Epithelial cell of esophagus (primary cell): Measurements from ENCODE around the gene NTM.

Experiments used
- DNase-seq: peaks from one replicate; pipeline ENCODE4 v3.0.0; 2010; ENCODE audit warnings: low read depth
- H3K4me3 ChIP-seq: 2 replicates; pipeline ENCODE4 v1.5.1; 2011; ENCODE audit warnings: mild to moderate bottlenecking, low read length, control low read depth
- TF ChIP-seq, protein P1 (sequence below): IDR thresholded peaks from 2 replicates; pipeline ENCODE4 v1.5.1; 2011; ENCODE audit warnings: low read depth, mild to moderate bottlenecking, low read length, control low read depth, inconsistent platforms; ENCODE audit not compliant: insufficient read depth; ENCODE audit errors: missing control alignments

NTM gene

DNA sequence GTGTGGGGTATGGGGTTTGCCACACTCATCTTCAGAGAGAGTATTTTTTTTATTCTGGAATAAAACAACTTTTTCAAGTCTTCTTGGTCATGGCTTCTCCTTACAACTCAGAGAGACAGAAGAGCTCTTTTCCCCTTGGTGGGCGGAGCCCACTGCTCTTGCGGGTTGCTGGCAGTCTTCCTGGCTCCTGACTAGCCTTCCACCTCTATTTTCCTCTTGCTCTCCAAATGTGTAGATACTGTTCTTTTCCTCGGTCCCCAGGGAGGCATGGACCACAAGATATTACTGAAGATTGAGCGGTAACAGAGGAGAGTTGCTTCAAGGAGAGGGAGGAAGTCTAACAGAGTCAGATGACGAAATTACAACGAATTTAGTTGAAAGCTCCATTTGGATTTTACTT lies 210.6 kb downstream of the NTM start:
- TF ChIP-seq, protein P1, sequence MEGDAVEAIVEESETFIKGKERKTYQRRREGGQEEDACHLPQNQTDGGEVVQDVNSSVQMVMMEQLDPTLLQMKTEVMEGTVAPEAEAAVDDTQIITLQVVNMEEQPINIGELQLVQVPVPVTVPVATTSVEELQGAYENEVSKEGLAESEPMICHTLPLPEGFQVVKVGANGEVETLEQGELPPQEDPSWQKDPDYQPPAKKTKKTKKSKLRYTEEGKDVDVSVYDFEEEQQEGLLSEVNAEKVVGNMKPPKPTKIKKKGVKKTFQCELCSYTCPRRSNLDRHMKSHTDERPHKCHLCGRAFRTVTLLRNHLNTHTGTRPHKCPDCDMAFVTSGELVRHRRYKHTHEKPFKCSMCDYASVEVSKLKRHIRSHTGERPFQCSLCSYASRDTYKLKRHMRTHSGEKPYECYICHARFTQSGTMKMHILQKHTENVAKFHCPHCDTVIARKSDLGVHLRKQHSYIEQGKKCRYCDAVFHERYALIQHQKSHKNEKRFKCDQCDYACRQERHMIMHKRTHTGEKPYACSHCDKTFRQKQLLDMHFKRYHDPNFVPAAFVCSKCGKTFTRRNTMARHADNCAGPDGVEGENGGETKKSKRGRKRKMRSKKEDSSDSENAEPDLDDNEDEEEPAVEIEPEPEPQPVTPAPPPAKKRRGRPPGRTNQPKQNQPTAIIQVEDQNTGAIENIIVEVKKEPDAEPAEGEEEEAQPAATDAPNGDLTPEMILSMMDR, result no peak
- no peak for DNase-seq
- no peak overlapping the region for H3K4me3 ChIP-seq

DNA sequence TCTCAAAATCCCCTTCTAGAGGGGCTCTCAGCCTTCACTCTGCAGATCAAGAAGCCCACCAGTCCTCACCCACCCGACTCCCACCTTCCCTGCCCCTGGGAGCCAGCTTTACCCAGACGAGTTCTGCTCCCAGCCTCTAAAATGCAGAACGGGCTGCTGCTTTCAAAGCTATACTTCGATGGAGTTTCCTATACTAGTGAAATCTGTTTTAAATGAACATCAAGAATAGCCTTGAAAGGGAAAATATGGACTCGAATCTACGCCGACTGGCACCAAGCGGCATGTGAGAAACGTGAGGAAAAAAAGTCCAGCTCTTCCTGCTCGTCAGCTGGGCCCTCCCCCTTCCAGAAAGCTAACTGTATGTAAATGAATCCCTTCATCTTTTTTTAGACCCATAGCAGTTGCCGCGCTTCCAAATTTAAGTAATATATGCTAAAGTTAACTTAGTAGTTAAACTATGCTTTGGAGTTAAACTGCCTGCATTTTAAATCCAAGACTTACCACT lies 211.7 kb downstream of the NTM start:
- H3K4me3 ChIP-seq, result no peak overlapping the region
- TF ChIP-seq, protein P1, result no peak
- no peak for DNase-seq

DNA sequence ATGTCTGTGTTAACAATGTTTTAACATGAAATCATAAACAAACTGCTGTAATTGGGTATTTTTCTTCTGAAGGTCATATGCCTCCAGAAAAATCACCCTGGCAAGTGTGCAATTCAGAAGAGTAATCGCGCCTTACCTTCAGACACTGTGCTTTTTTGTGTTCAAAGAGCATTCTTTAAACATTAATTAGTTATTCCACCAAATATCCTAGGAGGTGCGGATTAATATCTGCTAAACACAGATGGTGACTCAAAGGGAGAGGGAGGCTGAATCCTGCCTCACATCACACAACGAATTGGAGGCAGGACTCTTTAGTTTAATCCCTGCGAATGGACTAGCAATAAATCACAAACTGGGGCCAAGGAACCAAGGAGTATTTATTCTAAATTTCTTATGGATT lies 213.0 kb downstream of the NTM start:
- DNase-seq, result no peak
- H3K4me3 ChIP-seq, result no peak overlapping the region
- TF ChIP-seq, protein P1, result no peak

DNA sequence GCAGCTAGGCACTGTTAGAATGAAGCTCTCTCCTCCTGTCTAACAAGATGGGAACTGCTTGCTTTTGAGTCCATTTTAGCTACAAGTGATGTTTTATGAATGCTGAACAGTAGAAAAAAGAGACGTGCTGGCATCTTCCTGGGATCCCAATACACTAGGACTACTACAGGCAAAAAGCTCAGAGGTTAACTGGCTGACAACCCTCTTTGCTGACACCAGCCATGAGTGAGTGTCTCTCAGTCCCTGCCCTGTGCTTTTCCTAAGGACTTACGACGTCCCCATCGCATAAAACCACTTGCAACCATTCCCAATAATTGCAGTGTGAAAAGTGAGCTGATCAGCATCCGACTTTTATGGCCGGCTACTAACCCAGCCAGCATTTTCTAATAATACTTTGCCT lies 213.5 kb downstream of the NTM start:
- no peak overlapping the region for H3K4me3 ChIP-seq
- DNase-seq, result no peak
- TF ChIP-seq, protein P1, result no peak

DNA sequence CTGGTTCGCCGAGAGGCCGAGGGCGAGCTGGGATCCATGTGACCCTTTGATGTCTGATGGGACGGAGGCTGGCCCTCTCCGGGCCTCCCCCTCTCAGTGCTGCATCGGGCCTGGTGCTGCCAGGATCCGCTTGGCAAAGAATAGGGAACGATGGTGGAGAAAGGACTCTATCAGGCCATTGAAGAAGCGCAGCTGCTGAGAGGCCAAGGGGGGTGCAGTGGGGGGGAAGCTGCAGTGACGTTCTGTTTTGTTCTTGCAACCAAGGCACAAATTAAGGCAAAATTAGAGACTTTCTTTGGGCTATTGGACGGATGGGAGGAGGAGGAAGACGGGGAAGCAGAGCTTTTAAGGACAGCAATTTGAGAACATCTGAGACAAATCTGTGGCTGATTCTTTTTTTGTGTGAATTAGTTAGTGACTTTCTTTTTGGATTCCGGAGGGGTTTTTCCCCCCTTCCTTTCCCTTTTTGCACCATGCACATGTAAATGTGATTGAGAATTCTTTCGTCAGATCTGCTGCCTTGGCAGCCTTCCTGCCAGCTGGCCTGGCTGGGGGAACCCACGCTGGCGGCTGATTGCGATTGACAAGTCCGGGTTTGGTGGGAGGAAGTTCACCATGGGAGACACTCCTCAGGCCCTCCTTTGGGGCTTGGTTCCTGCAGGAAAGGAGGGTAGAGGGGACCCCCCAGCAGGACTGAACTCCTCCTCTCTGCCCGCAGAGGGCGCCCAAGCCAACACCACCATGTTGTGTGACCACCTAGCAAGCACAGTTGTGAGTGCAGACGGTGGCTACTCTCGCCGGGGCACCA lies 214.6 kb downstream of the NTM start:
- TF ChIP-seq, protein P1, result no peak
- H3K4me3 ChIP-seq, result no peak overlapping the region
- no peak for DNase-seq

DNA sequence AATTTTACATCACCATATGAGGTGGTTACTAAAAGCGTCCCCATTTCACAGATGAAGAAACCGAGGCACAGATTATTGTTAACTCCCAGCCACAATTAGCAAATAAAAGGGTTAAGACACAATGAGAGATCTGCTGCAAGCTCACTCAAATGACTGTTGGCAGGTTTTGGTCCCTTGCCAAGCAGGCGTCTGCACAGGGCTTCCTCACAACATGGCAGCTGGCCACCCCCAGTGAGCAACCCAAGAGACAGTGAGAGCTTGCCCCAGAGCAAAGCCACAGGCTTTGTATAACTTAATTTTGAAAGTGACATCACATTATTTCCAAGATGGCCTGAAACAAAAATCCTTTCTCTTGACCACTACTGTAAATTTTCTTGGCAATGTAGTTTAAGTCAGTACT lies 217.6 kb downstream of the NTM start:
- no peak overlapping the region for H3K4me3 ChIP-seq
- no peak for DNase-seq
- TF ChIP-seq, protein P1, result no peak

DNA sequence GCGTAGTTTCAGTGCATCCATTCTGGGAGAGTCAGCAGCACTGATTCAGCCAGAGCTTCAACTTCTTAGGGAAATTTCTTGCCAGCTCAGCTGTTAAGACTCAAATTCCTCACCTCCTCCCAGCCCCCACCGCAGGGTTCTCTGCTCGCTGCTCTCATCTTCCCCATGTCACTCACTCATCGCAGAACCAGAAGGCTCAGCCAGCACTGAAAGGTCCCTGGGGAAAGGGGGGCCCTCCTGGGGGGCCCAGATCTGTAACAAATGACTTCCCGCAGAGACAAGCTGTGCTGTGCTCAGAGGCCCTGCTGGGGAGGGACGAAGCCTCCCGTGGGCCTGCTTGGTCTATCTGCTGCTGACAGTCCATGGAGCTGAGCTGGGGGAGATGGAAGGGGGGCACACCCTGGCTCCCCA lies 220.6 kb downstream of the NTM start:
- TF ChIP-seq, protein P1, result no peak
- DNase-seq, result no peak
- no peak overlapping the region for H3K4me3 ChIP-seq
